Activated gamma-delta T cell treated with anti-CD3 and anti-CD28 coated beads, Interleukin-2, amount 50 U/mL, for 16 hours (primary cell): ENCODE measurements around the gene KCNK15.
"Not testable (repeated sequence)": the region's sequence is repeated elsewhere in the genome, so short reads cannot be mapped to it uniquely, and the experiment has no call there.

ENCODE experiments used
- DNase-seq: peaks from one replicate; pipeline ENCODE4 v3.0.0-alpha.2; 2020; ENCODE audit warnings: low read depth

KCNK15 gene

GRCh38 chr20:44759595-44759994 lies 13.9 kb downstream of the KCNK15 start:
- no peak for DNase-seq

- DNase-seq, result no peak
Measured at GRCh38 chr20:44761423-44761822, 15.8 kb downstream of the KCNK15 start.

- no peak for DNase-seq
Measured at GRCh38 chr20:44762466-44763140, 16.9 kb downstream of the KCNK15 start.

GRCh38 chr20:44763798-44764197 lies 18.1 kb downstream of the KCNK15 start:
- not testable (repeated sequence) for DNase-seq

GRCh38 chr20:44765091-44765490 lies 19.4 kb downstream of the KCNK15 start:
- DNase-seq, result no peak

- no peak for DNase-seq
Measured at GRCh38 chr20:44765701-44766347, 20.2 kb downstream of the KCNK15 start.

GRCh38 chr20:44768256-44768655 lies 22.6 kb downstream of the KCNK15 start:
- no peak for DNase-seq

- DNase-seq, result no peak
Measured at GRCh38 chr20:44768854-44769480, 23.3 kb downstream of the KCNK15 start.

GRCh38 chr20:44769481-44769863 lies 23.8 kb downstream of the KCNK15 start:
- DNase-seq, result no peak

GRCh38 chr20:44770484-44771171 lies 25.0 kb downstream of the KCNK15 start:
- DNase-seq, result no peak

GRCh38 chr20:44771172-44771535 lies 25.5 kb downstream of the KCNK15 start:
- no peak for DNase-seq

GRCh38 chr20:44772636-44773035 lies 27.0 kb downstream of the KCNK15 start:
- DNase-seq, result no peak

- no peak for DNase-seq
Measured at GRCh38 chr20:44773070-44773829, 27.6 kb downstream of the KCNK15 start.

- no peak for DNase-seq
Measured at GRCh38 chr20:44776980-44777379, 31.3 kb downstream of the KCNK15 start.

- no peak for DNase-seq
Measured at GRCh38 chr20:44780226-44780625, 34.6 kb downstream of the KCNK15 start.

- no peak for DNase-seq
Measured at GRCh38 chr20:44781118-44781517, 35.5 kb downstream of the KCNK15 start.

- DNase-seq, result no peak
Measured at GRCh38 chr20:44781791-44782190, 36.1 kb downstream of the KCNK15 start.

GRCh38 chr20:44784688-44785087 lies 39.0 kb downstream of the KCNK15 start:
- no peak for DNase-seq

GRCh38 chr20:44785768-44786167 lies 40.1 kb downstream of the KCNK15 start:
- no peak for DNase-seq

GRCh38 chr20:44787299-44787698 lies 41.6 kb downstream of the KCNK15 start:
- DNase-seq, result no peak

GRCh38 chr20:44788706-44789456 lies 43.2 kb downstream of the KCNK15 start:
- DNase-seq, result no peak
